Measurements from ENCODE around the gene LRSAM1.

DNA sequence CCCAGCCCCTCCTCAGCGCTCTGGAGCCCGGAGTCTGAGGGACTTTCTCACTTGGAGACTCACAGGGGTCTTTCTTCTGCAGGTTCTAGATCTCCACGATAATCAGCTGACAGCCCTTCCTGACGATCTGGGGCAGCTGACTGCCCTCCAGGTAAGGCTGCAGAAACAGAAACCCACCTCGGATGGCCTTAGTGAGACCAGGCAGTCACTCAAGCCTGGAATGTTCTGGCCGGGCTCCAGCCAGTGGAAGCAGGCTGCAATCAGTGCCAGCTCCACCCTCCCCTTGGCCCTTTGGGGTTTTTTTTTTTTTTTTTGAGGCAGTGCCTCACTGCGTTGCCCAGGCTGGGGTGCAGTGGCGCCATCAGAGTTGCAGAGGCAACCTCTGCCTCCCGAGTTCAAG is 7.6 kb downstream of the LRSAM1 start:
- no peak for TF ChIP-seq CTCF (conservative IDR thresholded peaks at IDR 0.05 in 1 of 2, IDR thresholded peaks at IDR 0.05 in 1 of 2; ENCODE audit: extremely low read depth in 1 of 2, insufficient read depth in 1 of 2, low read depth in 1 of 2, low read length in 2 of 2)
- no peak for TF ChIP-seq EZH2 (IDR thresholded peaks at IDR 0.05; ENCODE audit: borderline replicate concordance, low read length)

Measured in mammary epithelial cell (primary cell).